RWPE2 (cell line): ENCODE data around the gene TADA1.

Experiments
- ATAC-seq: fragments of 200-7000 bp; cut with Tn5 transposase; 3 replicates; pipeline ENCODE4 v1.9.1; 2021; ENCODE audit warnings: low read depth
- DNase-seq: peaks from one replicate; pipeline ENCODE4 v3.0.0-alpha.2; 2020; ENCODE audit warnings: low spot score
- H3K27ac ChIP-seq: fragments of 450-650 bp; 2 replicates; pipeline ENCODE4 v1.5.1; 2017; ENCODE audit warnings: mild to moderate bottlenecking; ENCODE audit not compliant: poor library complexity, severe bottlenecking
- H3K27me3 ChIP-seq: fragments of 250-450 bp; sonication (Bioruptor Pico); 2 replicates; pipeline ENCODE4 v1.5.1; 2021; ENCODE audit warnings: mild to moderate bottlenecking, moderate library complexity; ENCODE audit not compliant: insufficient read depth, poor library complexity, severe bottlenecking
- H3K36me3 ChIP-seq: fragments of 250-450 bp; sonication (Bioruptor Pico); 2 replicates; pipeline ENCODE4 v1.5.1; 2020; ENCODE audit warnings: low read depth, mild to moderate bottlenecking, moderate library complexity
- H3K4me1 ChIP-seq: fragments of 250-450 bp; sonication (Bioruptor Pico); 2 replicates; pipeline ENCODE4 v1.5.1; 2021; ENCODE audit warnings: mild to moderate bottlenecking, moderate library complexity; ENCODE audit not compliant: insufficient read depth, poor library complexity, severe bottlenecking
- H3K4me3 ChIP-seq: fragments of 250-450 bp; sonication (Bioruptor Pico); 2 replicates; pipeline ENCODE4 v1.5.1; 2021; ENCODE audit warnings: mild to moderate bottlenecking, moderate library complexity; ENCODE audit not compliant: severe bottlenecking
- H3K9me3 ChIP-seq: fragments of 250-450 bp; sonication (Bioruptor Pico); 2 replicates; pipeline ENCODE4 v1.5.1; 2021; ENCODE audit warnings: mild to moderate bottlenecking, moderate library complexity; ENCODE audit not compliant: severe bottlenecking
- CTCF ChIP-seq: fragments of 450-650 bp; IDR thresholded peaks from one replicate; pipeline ENCODE4 v1.5.1; 2017; ENCODE audit warnings: mild to moderate bottlenecking, moderate library complexity; ENCODE audit not compliant: poor library complexity, severe bottlenecking

Gene TADA1

GRCh38 chr1:166899769-166900168, 23.7 kb upstream of the TADA1 start:
- TF ChIP-seq CTCF: no peak
- no peak overlapping the region for H3K4me3 ChIP-seq
- H3K4me1 ChIP-seq: no peaks in the 10 kb centered on the region
- ATAC-seq (no peak), DNase-seq (no peak)
- H3K27ac ChIP-seq: no peak overlapping the region
- no peaks in the 10 kb centered on the region for H3K36me3 ChIP-seq
- H3K27me3 ChIP-seq: no peaks in the 10 kb centered on the region
- H3K9me3 ChIP-seq: no peaks in the 10 kb centered on the region

GRCh38 chr1:166895766-166896165, 19.7 kb upstream of the TADA1 start:
- DNase-seq (no peak), ATAC-seq (no peak)
- Histone ChIP-seq H3K36me3 (no peaks in the 10 kb centered on the region), H3K27me3 (peaks cover 5% of the 10 kb centered on the region), H3K27ac (no peak overlapping the region), H3K4me1 (no peaks in the 10 kb centered on the region), H3K4me3 (no peak overlapping the region), H3K9me3 (no peaks in the 10 kb centered on the region)
- TF ChIP-seq CTCF: no peak

GRCh38 chr1:166889776-166890175, 13.7 kb upstream of the TADA1 start:
- H3K27me3 ChIP-seq: peaks cover 6% of the 10 kb centered on the region
- DNase-seq: no peak
- TF ChIP-seq CTCF: no peak

GRCh38 chr1:166888373-166889111, 12.5 kb upstream of the TADA1 start:
- no peaks in the 10 kb centered on the region for H3K9me3 ChIP-seq
- H3K4me3 ChIP-seq: no peak overlapping the region
- no peak overlapping the region for H3K27ac ChIP-seq
- H3K27me3 ChIP-seq: peaks cover 17% of the 10 kb centered on the region
- H3K4me1 ChIP-seq: no peaks in the 10 kb centered on the region
- TF ChIP-seq CTCF: no peak
- DNase-seq (no peak), ATAC-seq (no peak)
- no peaks in the 10 kb centered on the region for H3K36me3 ChIP-seq

More at GRCh38 chr1:166889776-166890175, 13.7 kb upstream of the TADA1 start:
- Histone ChIP-seq H3K4me3 (no peak overlapping the region), H3K9me3 (no peaks in the 10 kb centered on the region), H3K4me1 (no peaks in the 10 kb centered on the region), H3K27ac (no peak overlapping the region), H3K36me3 (no peaks in the 10 kb centered on the region)
- ATAC-seq: no peak

- H3K27ac ChIP-seq: no peak overlapping the region
- no peaks in the 10 kb centered on the region for H3K36me3 ChIP-seq
- no peak for TF ChIP-seq CTCF
- ATAC-seq (no peak), DNase-seq (no peak)
- peaks cover 12% of the 10 kb centered on the region for H3K27me3 ChIP-seq
- no peak overlapping the region for H3K4me3 ChIP-seq
- H3K4me1 ChIP-seq: no peaks in the 10 kb centered on the region
- H3K9me3 ChIP-seq: no peaks in the 10 kb centered on the region
Measured at GRCh38 chr1:166884971-166885370, 8.9 kb upstream of the TADA1 start.
